Measurements from ENCODE around the gene CHD6. TPM values are rescaled to one million over a fixed set of nuclear protein-coding genes. Genes with fewer than 3 reads are reported as not detected.

CHD6 gene
- total and polyA plus RNA-seq, 2 experiments from 2014 or later: 41.0 to 158 TPM

DNA sequence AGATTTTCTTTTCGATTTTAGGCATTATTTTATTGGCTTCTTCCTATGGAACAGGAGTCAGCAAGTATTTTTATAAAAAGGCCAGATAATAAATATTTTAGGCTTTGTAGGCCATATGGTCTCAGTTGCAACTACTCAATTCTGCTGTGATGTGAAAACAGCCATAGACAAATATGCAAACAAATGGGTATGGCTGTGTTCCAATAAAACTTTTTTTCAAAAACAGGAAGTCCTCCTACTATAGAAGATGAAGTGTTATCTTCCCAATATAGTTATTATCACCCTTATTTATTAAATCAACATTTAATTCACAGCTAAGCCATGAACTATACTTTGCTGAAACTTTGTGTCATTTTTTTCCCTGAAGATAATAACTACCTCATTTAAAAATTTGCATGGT, 57.2 kb downstream of the CHD6 start (continued):
- TF ChIP-seq REST (IDR thresholded peaks at IDR 0.05; ENCODE audit: unreplicated experiment) (no peak), ZNF331 (CRISPR knock-in tag; IDR thresholded peaks at IDR 0.05; ENCODE audit: low read depth) (no peak)

- no peak overlapping the region for H3K4me2 ChIP-seq
- H3K36me3 ChIP-seq (ENCODE audit: insufficient read depth): 0 out of 2 replicates have a peak, but pooled peaks cover 5% of the 10 kb centered on the region
- H3K27me3 Mint-ChIP-seq (ENCODE audit: insufficient read depth, low read depth, poor library complexity): peaks cover 6% of the 10 kb centered on the region
- no peak overlapping the region for H3K27ac ChIP-seq (ENCODE audit: low read depth)
- H3K4me1 ChIP-seq (ENCODE audit: insufficient read depth): peaks cover 20% of the 10 kb centered on the region
- peaks cover 87% of the 10 kb centered on the region for H3K79me2 ChIP-seq (replicated peaks; ENCODE audit: insufficient read depth)
- peaks cover 34% of the 10 kb centered on the region for H3K36me3 Mint-ChIP-seq (ENCODE audit: low read depth)
- H3K4me1 Mint-ChIP-seq: peaks cover 30% of the 10 kb centered on the region
- H3K4me3 Mint-ChIP-seq: no peak overlapping the region
- H3K4me3 ChIP-seq: no peak overlapping the region
- peaks cover 4% of the 10 kb centered on the region; the same call in 1 of the 2 replicates for H3K9me2 ChIP-seq (ENCODE audit: insufficient read depth)
- H4K20me1 ChIP-seq (replicated peaks; ENCODE audit: insufficient read depth): peaks cover 44% of the 10 kb centered on the region
- peaks cover 18% of the 10 kb centered on the region for H3K9me3 Mint-ChIP-seq
- no peak overlapping the region for H2AFZ ChIP-seq
- no peak for DNase-seq (ENCODE audit: low spot score)
- H3K27me3 ChIP-seq (ENCODE audit: insufficient read depth): no peaks in the 10 kb centered on the region
- ATAC-seq: no peak
- no peak overlapping the region for H3K27ac Mint-ChIP-seq
- H3F3A ChIP-seq (replicated peaks; ENCODE audit: low read depth): no peaks in the 10 kb centered on the region
- TF ChIP-seq EZH2 (IDR thresholded peaks at IDR 0.05; ENCODE audit: low read depth, unreplicated experiment) (no peak), EZH2phosphoT487 (IDR thresholded peaks at IDR 0.05; ENCODE audit: unreplicated experiment) (no peak), ZNF114 (CRISPR knock-in tag; IDR thresholded peaks at IDR 0.05) (no peak), CREB1 (CRISPR knock-in tag; IDR thresholded peaks at IDR 0.05; ENCODE audit: low read depth) (no peak), ETS1 (IDR thresholded peaks at IDR 0.05) (no peak), NANOG (IDR thresholded peaks at IDR 0.05; ENCODE audit: borderline replicate concordance) (no peak), CTCF (conservative IDR thresholded peaks at IDR 0.05; ENCODE audit: low read depth in 2 of 2) (no peak), POLR2AphosphoS5 (IDR thresholded peaks at IDR 0.05; ENCODE audit: low read depth) (no peak), JUNB (IDR thresholded peaks at IDR 0.05; ENCODE audit: unreplicated experiment) (no peak), STAT1 (IDR thresholded peaks at IDR 0.05; ENCODE audit: unreplicated experiment) (no peak), ZNF331 (CRISPR knock-in tag; IDR thresholded peaks at IDR 0.05; ENCODE audit: low read depth) (no peak)
- TF ChIP-seq, protein P1, sequence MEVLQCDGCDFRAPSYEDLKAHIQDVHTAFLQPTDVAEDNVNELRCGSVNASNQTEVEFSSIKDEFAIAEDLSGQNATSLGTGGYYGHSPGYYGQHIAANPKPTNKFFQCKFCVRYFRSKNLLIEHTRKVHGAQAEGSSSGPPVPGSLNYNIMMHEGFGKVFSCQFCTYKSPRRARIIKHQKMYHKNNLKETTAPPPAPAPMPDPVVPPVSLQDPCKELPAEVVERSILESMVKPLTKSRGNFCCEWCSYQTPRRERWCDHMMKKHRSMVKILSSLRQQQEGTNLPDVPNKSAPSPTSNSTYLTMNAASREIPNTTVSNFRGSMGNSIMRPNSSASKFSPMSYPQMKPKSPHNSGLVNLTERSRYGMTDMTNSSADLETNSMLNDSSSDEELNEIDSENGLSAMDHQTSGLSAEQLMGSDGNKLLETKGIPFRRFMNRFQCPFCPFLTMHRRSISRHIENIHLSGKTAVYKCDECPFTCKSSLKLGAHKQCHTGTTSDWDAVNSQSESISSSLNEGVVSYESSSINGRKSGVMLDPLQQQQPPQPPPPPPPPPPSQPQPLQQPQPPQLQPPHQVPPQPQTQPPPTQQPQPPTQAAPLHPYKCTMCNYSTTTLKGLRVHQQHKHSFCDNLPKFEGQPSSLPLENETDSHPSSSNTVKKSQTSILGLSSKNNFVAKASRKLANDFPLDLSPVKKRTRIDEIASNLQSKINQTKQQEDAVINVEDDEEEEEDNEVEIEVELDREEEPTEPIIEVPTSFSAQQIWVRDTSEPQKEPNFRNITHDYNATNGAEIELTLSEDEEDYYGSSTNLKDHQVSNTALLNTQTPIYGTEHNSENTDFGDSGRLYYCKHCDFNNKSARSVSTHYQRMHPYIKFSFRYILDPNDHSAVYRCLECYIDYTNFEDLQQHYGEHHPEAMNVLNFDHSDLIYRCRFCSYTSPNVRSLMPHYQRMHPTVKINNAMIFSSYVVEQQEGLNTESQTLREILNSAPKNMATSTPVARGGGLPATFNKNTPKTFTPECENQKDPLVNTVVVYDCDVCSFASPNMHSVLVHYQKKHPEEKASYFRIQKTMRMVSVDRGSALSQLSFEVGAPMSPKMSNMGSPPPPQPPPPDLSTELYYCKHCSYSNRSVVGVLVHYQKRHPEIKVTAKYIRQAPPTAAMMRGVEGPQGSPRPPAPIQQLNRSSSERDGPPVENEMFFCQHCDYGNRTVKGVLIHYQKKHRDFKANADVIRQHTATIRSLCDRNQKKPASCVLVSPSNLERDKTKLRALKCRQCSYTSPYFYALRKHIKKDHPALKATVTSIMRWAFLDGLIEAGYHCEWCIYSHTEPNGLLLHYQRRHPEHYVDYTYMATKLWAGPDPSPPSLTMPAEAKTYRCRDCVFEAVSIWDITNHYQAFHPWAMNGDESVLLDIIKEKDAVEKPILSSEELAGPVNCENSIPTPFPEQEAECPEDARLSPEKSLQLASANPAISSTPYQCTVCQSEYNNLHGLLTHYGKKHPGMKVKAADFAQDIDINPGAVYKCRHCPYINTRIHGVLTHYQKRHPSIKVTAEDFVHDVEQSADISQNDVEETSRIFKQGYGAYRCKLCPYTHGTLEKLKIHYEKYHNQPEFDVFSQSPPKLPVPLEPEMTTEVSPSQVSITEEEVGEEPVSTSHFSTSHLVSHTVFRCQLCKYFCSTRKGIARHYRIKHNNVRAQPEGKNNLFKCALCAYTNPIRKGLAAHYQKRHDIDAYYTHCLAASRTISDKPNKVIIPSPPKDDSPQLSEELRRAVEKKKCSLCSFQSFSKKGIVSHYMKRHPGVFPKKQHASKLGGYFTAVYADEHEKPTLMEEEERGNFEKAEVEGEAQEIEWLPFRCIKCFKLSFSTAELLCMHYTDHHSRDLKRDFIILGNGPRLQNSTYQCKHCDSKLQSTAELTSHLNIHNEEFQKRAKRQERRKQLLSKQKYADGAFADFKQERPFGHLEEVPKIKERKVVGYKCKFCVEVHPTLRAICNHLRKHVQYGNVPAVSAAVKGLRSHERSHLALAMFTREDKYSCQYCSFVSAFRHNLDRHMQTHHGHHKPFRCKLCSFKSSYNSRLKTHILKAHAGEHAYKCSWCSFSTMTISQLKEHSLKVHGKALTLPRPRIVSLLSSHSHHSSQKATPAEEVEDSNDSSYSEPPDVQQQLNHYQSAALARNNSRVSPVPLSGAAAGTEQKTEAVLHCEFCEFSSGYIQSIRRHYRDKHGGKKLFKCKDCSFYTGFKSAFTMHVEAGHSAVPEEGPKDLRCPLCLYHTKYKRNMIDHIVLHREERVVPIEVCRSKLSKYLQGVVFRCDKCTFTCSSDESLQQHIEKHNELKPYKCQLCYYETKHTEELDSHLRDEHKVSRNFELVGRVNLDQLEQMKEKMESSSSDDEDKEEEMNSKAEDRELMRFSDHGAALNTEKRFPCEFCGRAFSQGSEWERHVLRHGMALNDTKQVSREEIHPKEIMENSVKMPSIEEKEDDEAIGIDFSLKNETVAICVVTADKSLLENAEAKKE (CRISPR knock-in tag; IDR thresholded peaks at IDR 0.05): no peak
These were observed 58.5 kb downstream of the CHD6 start for GRCh38 chr20:41559658-41560057.
